GM23338 (cell line): ENCODE measurements around the gene GUCA2B. TPM values are rescaled to one million over a fixed set of nuclear protein-coding genes. Genes with fewer than 3 reads are reported as not detected.

ENCODE experiments used
- ATAC-seq: fragments of 200-7000 bp; cut with Tn5 transposase; 3 replicates; pipeline ENCODE4 v1.9.1; 2020
- DNase-seq: peaks from one replicate; pipeline ENCODE4 v3.0.0-alpha.2; 2015; ENCODE audit warnings: low spot score
- H2AFZ ChIP-seq: fragments of 200-600 bp; sonication (generic); 2 replicates; pipeline ENCODE4 v1.8.0; 2016; ENCODE audit warnings: antibody characterized with exemption, mild to moderate bottlenecking, moderate library complexity
- H3F3A ChIP-seq: fragments of 200-600 bp; sonication (generic); replicated peaks from 2 replicates; pipeline ENCODE4 v1.8.0; 2017; ENCODE audit warnings: antibody characterized with exemption, mixed run types, low read depth
- H3K27ac ChIP-seq: fragments of 200-600 bp; sonication (generic); 2 replicates; pipeline ENCODE4 v1.6.1; 2016; ENCODE audit warnings: low read depth
- H3K27me3 ChIP-seq: fragments of 200-600 bp; sonication (generic); 2 replicates; pipeline ENCODE4 v1.8.0; 2016; ENCODE audit warnings: mild to moderate bottlenecking, mixed run types, moderate library complexity; ENCODE audit not compliant: insufficient read depth
- H3K36me3 ChIP-seq: fragments of 200-600 bp; sonication (generic); 2 replicates; pipeline ENCODE4 v1.8.0; 2016; ENCODE audit warnings: mild to moderate bottlenecking; ENCODE audit not compliant: insufficient read depth
- H3K4me1 ChIP-seq: fragments of 200-600 bp; sonication (generic); 2 replicates; pipeline ENCODE4 v1.8.0; 2016; ENCODE audit warnings: mild to moderate bottlenecking, moderate library complexity; ENCODE audit not compliant: insufficient read depth
- H3K4me2 ChIP-seq: fragments of 200-600 bp; sonication (generic); 2 replicates; pipeline ENCODE4 v1.7.1; 2017; ENCODE audit warnings: mixed run types
- H3K4me3 ChIP-seq: fragments of 200-600 bp; sonication (generic); 2 replicates; pipeline ENCODE4 v1.6.1; 2016; ENCODE audit warnings: mixed run types
- H3K79me2 ChIP-seq: fragments of 200-600 bp; sonication (generic); replicated peaks from 2 replicates; pipeline ENCODE4 v1.8.0; 2017; ENCODE audit warnings: mild to moderate bottlenecking; ENCODE audit not compliant: insufficient read depth
- H3K9me2 ChIP-seq: fragments of 200-600 bp; sonication (generic); 2 replicates; pipeline ENCODE4 v1.8.0; 2017; ENCODE audit not compliant: insufficient read depth
- H4K20me1 ChIP-seq: fragments of 200-600 bp; sonication (generic); replicated peaks from 2 replicates; pipeline ENCODE4 v1.8.0; 2017; ENCODE audit warnings: mild to moderate bottlenecking; ENCODE audit not compliant: insufficient read depth
- H3K27ac Mint-ChIP-seq: 2 replicates; pipeline ENCODE4 v1.8.0; 2020; ENCODE audit warnings: inconsistent platforms, mild to moderate bottlenecking, moderate library complexity, mixed read lengths
- H3K27me3 Mint-ChIP-seq: 3 replicates; pipeline ENCODE4 v1.8.0; 2022; ENCODE audit warnings: low read depth, mild to moderate bottlenecking, moderate library complexity, mixed read lengths, inconsistent platforms; ENCODE audit not compliant: insufficient read depth, poor library complexity
- H3K36me3 Mint-ChIP-seq: 3 replicates; pipeline ENCODE4 v1.8.0; 2021; ENCODE audit warnings: low read depth, mild to moderate bottlenecking, inconsistent platforms, moderate library complexity, mixed read lengths
- H3K4me1 Mint-ChIP-seq: 3 replicates; pipeline ENCODE4 v1.8.0; 2020; ENCODE audit warnings: mild to moderate bottlenecking, inconsistent platforms, mixed read lengths
- H3K4me3 Mint-ChIP-seq: 3 replicates; pipeline ENCODE4 v1.8.0; 2021; ENCODE audit warnings: moderate library complexity, mild to moderate bottlenecking, inconsistent platforms, mixed read lengths
- H3K9me3 Mint-ChIP-seq: 3 replicates; pipeline ENCODE4 v1.8.0; 2020; ENCODE audit warnings: moderate library complexity, mild to moderate bottlenecking, inconsistent platforms, mixed read lengths
- CREB1 ChIP-seq: fragments of 250-450 bp; sonication (Bioruptor Pico); IDR thresholded peaks from 2 replicates; pipeline ENCODE4 v1.5.0; 2020; ENCODE audit warnings: low read depth, mild to moderate bottlenecking, moderate library complexity
- ETS1 ChIP-seq: IDR thresholded peaks from 2 replicates; pipeline ENCODE4 v1.6.1; 2016; ENCODE audit warnings: antibody characterized with exemption
- EZH2 ChIP-seq: fragments of 200-600 bp; sonication (generic); IDR thresholded peaks from one replicate; pipeline ENCODE4 v1.8.0; 2017; ENCODE audit warnings: antibody characterized with exemption, mild to moderate bottlenecking, low read depth; ENCODE audit not compliant: unreplicated experiment
- EZH2phosphoT487 ChIP-seq: fragments of 200-600 bp; sonication (generic); IDR thresholded peaks from one replicate; pipeline ENCODE4 v1.8.1; 2018; ENCODE audit warnings: antibody characterized with exemption; ENCODE audit not compliant: unreplicated experiment
- JUNB ChIP-seq: IDR thresholded peaks from one replicate; pipeline ENCODE4 v1.6.1; 2016; ENCODE audit warnings: antibody characterized with exemption; ENCODE audit not compliant: unreplicated experiment
- NANOG ChIP-seq: IDR thresholded peaks from 2 replicates; pipeline ENCODE4 v1.6.1; 2016; ENCODE audit warnings: antibody characterized with exemption, borderline replicate concordance
- POLR2AphosphoS5 ChIP-seq: IDR thresholded peaks from 2 replicates; pipeline ENCODE4 v1.6.1; 2016; ENCODE audit warnings: antibody characterized with exemption, low read depth
- STAT1 ChIP-seq: IDR thresholded peaks from one replicate; pipeline ENCODE4 v1.6.1; 2016; ENCODE audit warnings: antibody characterized with exemption; ENCODE audit not compliant: unreplicated experiment
- ZNF331 ChIP-seq: fragments of 250-450 bp; sonication (Bioruptor Pico); IDR thresholded peaks from 2 replicates; pipeline ENCODE4 v1.5.0; 2020; ENCODE audit warnings: low read depth, mild to moderate bottlenecking, moderate library complexity
- polyA plus RNA-seq: library from polyadenylated mRNA; unstranded; fragments of >200 nt; fragmentation: Nextera tagmentation; extraction: Ambion mirVana; gene quantifications from 2 replicates; pipeline ENCODE4 v1.2.1, GENCODE V29; 2016
- total RNA-seq: library from RNA; depleted of rRNA; stranded (reverse); fragments of >200 nt; shearing (Covaris generic); gene quantifications from 2 replicates; pipeline ENCODE4 v1.2.3, GENCODE V29; 2014
- TF ChIP-seq, protein P1 (sequence below), 2 experiments: fragments of 200-600 bp in 1 of 2; sonication (generic) in 1 of 2; conservative IDR thresholded peaks; 2 replicates each; pipeline versions ENCODE4 v1.5.1 to v1.6.1; 2016 to 2017; ENCODE audit warnings: antibody characterized with exemption in 2 of 2, low read depth in 2 of 2, mild to moderate bottlenecking in 2 of 2, moderate library complexity in 1 of 2
- TF ChIP-seq, protein P2 (sequence below): fragments of 250-450 bp; sonication (Bioruptor Pico); IDR thresholded peaks from 2 replicates; pipeline ENCODE4 v1.5.0; 2020; ENCODE audit warnings: mild to moderate bottlenecking, moderate library complexity

GUCA2B gene
- total and polyA plus RNA-seq, 2 experiments from 2014 or later = not detected

DNA sequence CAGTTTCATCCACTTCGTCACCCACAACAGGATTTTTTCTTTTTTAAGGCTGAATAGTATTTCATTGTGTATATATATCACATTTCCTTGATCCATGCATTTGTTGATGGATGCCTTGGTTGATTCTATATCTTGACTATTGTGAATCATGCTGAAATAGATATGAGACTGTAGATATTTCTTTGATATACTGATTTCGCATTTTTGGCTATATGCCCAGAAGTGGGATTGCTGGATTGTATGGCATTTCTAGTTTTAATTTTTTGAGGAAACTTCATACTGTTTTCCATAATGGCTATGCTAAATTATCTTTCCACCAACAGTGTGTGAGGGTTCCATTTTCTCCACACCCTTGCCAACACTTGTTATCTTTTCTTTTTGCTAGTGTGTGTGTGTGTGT is 5.0 kb downstream of the GUCA2B start (continued):
- TF ChIP-seq, protein P1, sequence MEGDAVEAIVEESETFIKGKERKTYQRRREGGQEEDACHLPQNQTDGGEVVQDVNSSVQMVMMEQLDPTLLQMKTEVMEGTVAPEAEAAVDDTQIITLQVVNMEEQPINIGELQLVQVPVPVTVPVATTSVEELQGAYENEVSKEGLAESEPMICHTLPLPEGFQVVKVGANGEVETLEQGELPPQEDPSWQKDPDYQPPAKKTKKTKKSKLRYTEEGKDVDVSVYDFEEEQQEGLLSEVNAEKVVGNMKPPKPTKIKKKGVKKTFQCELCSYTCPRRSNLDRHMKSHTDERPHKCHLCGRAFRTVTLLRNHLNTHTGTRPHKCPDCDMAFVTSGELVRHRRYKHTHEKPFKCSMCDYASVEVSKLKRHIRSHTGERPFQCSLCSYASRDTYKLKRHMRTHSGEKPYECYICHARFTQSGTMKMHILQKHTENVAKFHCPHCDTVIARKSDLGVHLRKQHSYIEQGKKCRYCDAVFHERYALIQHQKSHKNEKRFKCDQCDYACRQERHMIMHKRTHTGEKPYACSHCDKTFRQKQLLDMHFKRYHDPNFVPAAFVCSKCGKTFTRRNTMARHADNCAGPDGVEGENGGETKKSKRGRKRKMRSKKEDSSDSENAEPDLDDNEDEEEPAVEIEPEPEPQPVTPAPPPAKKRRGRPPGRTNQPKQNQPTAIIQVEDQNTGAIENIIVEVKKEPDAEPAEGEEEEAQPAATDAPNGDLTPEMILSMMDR (conservative IDR thresholded peaks at IDR 0.05; ENCODE audit: low read depth in 2 of 2) = no peak

- Histone ChIP-seq H3K79me2 (no peaks in the 10 kb centered on the region), H3K27me3 (no peaks in the 10 kb centered on the region; the same call in 1 of the 2 replicates), H3K9me2 (0 out of 2 replicates have a peak, but pooled peaks cover under 1% of the 10 kb centered on the region), H3F3A (no peaks in the 10 kb centered on the region), H3K4me1 (no peaks in the 10 kb centered on the region), H3K27ac (no peak overlapping the region), H2AFZ (no peak overlapping the region), H4K20me1 (no peaks in the 10 kb centered on the region), H3K4me3 (no peak overlapping the region), H3K4me2 (no peak overlapping the region), H3K36me3 (no peaks in the 10 kb centered on the region)
- Mint-ChIP-seq H3K9me3 (peaks cover 2% of the 10 kb centered on the region; the same call in 1 of the 3 replicates), H3K27ac (no peak overlapping the region), H3K4me1 (no peaks in the 10 kb centered on the region; the same call in 1 of the 3 replicates), H3K4me3 (no peak overlapping the region), H3K27me3 (peaks cover 6% of the 10 kb centered on the region), H3K36me3 (no peaks in the 10 kb centered on the region)
- DNase-seq (no peak), ATAC-seq (no peak)
- TF ChIP-seq, protein P1 (conservative IDR thresholded peaks at IDR 0.05; ENCODE audit: low read depth in 2 of 2) = no peak
- TF ChIP-seq CREB1 (CRISPR knock-in tag) = no peak
- TF ChIP-seq NANOG = no peak
- TF ChIP-seq ZNF331 (CRISPR knock-in tag) = no peak
- TF ChIP-seq EZH2phosphoT487 = no peak
- TF ChIP-seq, protein P2, sequence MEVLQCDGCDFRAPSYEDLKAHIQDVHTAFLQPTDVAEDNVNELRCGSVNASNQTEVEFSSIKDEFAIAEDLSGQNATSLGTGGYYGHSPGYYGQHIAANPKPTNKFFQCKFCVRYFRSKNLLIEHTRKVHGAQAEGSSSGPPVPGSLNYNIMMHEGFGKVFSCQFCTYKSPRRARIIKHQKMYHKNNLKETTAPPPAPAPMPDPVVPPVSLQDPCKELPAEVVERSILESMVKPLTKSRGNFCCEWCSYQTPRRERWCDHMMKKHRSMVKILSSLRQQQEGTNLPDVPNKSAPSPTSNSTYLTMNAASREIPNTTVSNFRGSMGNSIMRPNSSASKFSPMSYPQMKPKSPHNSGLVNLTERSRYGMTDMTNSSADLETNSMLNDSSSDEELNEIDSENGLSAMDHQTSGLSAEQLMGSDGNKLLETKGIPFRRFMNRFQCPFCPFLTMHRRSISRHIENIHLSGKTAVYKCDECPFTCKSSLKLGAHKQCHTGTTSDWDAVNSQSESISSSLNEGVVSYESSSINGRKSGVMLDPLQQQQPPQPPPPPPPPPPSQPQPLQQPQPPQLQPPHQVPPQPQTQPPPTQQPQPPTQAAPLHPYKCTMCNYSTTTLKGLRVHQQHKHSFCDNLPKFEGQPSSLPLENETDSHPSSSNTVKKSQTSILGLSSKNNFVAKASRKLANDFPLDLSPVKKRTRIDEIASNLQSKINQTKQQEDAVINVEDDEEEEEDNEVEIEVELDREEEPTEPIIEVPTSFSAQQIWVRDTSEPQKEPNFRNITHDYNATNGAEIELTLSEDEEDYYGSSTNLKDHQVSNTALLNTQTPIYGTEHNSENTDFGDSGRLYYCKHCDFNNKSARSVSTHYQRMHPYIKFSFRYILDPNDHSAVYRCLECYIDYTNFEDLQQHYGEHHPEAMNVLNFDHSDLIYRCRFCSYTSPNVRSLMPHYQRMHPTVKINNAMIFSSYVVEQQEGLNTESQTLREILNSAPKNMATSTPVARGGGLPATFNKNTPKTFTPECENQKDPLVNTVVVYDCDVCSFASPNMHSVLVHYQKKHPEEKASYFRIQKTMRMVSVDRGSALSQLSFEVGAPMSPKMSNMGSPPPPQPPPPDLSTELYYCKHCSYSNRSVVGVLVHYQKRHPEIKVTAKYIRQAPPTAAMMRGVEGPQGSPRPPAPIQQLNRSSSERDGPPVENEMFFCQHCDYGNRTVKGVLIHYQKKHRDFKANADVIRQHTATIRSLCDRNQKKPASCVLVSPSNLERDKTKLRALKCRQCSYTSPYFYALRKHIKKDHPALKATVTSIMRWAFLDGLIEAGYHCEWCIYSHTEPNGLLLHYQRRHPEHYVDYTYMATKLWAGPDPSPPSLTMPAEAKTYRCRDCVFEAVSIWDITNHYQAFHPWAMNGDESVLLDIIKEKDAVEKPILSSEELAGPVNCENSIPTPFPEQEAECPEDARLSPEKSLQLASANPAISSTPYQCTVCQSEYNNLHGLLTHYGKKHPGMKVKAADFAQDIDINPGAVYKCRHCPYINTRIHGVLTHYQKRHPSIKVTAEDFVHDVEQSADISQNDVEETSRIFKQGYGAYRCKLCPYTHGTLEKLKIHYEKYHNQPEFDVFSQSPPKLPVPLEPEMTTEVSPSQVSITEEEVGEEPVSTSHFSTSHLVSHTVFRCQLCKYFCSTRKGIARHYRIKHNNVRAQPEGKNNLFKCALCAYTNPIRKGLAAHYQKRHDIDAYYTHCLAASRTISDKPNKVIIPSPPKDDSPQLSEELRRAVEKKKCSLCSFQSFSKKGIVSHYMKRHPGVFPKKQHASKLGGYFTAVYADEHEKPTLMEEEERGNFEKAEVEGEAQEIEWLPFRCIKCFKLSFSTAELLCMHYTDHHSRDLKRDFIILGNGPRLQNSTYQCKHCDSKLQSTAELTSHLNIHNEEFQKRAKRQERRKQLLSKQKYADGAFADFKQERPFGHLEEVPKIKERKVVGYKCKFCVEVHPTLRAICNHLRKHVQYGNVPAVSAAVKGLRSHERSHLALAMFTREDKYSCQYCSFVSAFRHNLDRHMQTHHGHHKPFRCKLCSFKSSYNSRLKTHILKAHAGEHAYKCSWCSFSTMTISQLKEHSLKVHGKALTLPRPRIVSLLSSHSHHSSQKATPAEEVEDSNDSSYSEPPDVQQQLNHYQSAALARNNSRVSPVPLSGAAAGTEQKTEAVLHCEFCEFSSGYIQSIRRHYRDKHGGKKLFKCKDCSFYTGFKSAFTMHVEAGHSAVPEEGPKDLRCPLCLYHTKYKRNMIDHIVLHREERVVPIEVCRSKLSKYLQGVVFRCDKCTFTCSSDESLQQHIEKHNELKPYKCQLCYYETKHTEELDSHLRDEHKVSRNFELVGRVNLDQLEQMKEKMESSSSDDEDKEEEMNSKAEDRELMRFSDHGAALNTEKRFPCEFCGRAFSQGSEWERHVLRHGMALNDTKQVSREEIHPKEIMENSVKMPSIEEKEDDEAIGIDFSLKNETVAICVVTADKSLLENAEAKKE (CRISPR knock-in tag) = no peak
- TF ChIP-seq POLR2AphosphoS5 = no peak
- TF ChIP-seq ETS1 = no peak
- TF ChIP-seq JUNB = no peak
- no peak for TF ChIP-seq EZH2
- no peak for TF ChIP-seq STAT1
These were observed 9.0 kb downstream of the GUCA2B start for GRCh38 chr1:42162181-42162580.
